ENCODE data around the gene TBC1D3B. TPM values are rescaled to one million over a fixed set of nuclear protein-coding genes. Genes with fewer than 3 reads are reported as not detected.
"Not testable (repeated sequence)": the region's sequence is repeated elsewhere in the genome, so short reads cannot be mapped to it uniquely, and the experiment has no call there.

TBC1D3B gene
- total RNA-seq, 1 donor from 2014 or later = 9.8 TPM

DNA sequence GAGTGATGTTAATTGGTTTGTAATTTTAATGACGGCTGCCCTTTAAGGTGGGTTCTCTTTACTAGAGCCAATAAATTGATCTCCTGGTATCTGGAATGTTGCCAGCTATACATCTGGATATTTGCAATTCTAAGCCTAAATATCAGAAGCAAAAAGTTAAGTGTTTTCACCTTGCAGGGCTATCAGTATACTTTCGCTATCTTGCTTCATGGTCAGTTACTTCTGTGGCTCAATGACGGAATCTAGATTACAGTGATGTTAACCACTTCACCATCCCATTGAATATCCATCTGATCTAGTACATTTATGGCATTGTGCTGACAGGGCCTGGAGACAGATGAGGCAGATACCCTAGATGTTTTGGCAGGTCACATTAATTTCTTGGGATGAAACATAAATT, 44.5 kb downstream of the TBC1D3B start:
- intact Hi-C loops (cut with micrococcal nuclease) = no loop called here

DNA sequence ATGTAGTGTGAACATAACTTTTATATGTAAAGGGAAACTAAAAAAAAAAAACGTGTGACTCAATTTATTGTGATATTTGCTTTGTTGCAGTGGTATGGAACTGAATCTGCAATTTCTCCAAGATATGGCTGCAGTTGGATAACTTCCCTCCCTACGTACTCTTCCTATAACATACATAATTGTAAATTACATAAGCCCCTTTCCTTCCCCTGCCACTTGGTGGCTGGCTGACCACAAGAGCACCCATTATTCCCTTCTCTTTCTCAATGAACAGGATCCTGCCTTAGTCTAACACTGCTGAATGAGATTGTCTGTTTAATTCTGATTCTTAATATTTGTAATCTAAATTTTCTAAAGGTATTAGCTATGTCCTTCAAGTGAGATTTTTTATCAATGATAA, 45.0 kb downstream of the TBC1D3B start:
- intact Hi-C loops (cut with micrococcal nuclease) = no loop called here

DNA sequence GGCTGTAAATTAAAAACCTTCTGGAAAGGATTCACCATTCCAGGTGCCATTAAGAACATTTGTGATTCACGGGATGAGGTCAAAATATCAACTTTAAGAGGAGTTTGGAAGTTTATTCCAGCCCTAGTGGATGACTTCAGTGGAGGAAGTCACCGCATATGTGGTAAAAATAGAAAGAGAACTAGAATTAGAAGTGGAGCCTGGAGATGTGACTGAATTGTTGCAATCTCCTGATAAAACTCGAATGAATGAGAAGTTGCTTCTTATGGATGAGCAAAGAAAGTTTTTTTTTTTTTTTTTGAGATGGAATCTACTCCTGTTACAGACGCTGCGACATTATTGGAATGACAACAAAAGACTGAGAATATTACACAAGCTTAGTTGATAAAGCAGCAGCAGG, 46.1 kb downstream of the TBC1D3B start:
- intact Hi-C loops (cut with micrococcal nuclease) = no loop called here

DNA sequence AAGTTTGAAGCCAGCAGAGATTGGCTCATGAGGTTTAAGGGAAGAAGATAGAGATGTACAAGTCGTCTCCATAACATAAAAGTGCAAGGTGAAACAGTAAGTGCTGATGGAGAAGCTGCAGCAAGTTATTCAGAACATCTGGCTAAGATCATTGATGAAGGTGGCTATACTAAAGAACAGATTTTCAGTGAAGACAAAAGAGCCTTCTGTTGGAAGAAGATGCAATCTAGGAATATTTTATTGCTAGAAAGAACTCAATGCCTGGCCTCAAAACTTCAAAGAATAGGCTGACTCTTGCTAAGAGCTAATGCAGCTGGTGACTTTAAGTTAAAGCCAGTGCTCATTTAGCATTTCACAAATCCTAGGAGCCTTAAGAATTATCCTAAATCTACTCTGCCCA, 46.8 kb downstream of the TBC1D3B start:
- intact Hi-C loops (cut with micrococcal nuclease) = no loop called here

DNA sequence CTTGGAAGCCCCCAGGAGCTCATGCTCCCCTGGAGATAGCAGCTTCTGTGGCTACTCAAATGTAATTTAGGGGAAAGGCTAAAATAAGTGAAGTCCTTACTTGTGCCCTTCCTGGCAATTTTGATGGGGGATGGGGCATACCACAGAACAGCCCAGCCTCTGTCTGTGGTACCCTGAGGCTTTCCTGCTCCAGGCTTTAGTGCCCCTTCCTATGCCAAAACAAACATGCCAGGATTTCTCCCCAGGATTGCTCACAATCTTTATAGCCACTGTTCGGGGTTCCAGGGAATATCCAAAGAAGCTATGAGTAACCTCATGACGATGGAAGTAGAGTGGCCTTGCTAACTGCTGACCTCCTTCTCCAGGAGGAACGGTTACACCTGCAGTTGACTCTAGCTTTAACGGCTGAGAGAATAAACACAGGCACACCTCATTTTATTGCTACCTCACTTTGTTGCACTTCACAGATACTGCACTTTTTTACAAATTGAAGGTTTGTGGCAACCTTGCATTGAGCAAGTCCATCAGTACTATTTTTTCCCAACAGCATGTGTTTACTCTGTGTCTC, 47.9 kb downstream of the TBC1D3B start:
- intact Hi-C loops (cut with micrococcal nuclease) = no loop called here

DNA sequence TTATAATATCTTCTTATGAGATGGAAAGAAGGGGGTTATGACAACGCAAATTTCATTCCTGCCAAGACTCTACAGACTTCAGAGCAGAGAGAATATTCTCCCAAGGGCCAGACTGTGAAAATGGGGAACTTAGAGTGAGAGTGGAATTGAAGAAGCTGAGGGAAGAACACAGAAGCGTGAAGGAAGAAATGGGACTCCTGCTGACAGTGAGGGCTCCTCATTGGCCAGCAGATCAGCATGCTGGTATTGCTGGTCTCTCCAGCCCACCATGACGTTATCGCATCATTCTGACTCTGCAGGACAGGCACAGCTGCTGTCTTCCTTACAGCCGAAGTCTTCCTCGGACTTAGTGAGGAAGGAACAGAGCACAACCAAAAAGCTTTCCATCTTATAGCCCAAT, 48.5 kb downstream of the TBC1D3B start:
- intact Hi-C loops (cut with micrococcal nuclease) = no loop called here

DNA sequence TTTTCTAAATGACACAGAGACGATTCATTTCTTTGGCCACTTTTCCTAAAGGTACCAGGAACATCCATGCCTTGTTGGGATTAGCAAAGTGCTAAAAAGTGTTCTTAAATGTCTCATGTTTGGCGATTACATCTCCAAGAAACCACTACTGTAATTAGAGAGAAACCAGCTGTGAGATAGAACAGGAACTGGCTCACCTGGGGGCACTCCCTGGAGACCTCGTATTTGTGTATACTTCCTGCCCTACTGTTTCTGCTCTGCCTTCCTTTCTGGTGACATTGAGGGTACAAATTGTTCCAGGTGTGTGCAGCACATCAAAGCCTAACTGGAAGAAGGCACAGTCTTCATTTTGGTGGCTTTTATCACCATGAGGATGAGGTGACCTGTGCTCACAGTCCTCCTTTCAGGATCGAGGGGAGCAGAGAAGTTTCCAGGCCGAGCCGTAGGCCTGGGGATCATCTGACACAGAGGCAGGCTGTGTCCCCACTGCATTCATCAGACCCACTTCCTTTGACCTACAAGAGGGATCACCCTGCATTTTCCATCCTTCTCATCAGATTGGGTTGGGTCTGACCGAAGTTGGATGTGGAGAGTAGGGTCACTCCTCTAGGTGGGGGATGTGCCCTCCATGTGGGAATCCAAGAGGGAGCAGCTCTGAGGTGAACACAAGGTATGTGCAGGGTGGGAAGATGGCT, 49.1 kb downstream of the TBC1D3B start:
- intact Hi-C loops (cut with micrococcal nuclease) = no loop called here

DNA sequence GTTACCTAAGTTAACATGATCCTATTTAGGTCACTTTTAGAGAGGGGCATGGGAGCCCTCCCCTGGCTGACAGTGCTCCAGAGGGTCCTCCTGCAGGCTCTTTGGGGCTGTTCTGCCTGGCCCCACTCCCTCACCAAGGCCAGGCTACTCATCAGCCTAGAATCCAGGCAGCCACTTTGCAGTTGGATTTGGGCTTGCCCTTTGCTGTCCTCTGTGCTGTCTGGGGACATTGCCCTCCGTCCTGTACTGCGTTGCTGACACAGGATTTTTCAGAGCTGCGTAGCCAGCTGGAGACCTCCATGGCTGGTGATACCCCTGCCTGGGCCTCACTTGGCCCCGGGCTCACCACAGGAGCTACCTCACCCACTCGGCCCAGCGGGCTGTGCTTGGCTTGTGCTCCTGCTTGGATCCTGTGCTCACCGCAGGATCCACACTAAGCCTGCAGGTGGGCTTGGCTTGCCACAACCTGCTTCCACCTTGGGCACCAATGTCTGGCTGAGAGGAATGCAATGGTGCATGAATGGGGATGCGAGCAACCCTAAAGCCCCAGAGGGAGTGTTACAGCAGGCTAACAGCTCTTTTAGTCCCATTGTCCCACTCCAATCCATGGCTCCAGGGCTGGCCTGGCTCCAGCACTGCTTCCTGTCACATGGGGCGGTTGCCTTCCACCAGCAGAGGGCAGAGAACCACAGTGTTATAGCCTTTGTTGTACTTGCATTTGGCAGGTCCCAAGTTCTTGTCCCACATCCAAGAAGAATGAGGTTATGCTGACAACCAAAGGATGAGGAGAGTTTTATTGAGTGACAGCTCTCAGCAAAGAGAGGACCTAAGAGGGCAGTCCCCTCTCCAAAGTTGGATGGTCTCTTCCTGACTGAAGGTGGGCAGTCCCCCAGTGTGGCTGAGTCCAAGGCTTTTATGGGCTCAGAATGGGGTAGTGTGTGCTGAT, 51.3 kb downstream of the TBC1D3B start:
- intact Hi-C loops (cut with micrococcal nuclease) = no loop called here

DNA sequence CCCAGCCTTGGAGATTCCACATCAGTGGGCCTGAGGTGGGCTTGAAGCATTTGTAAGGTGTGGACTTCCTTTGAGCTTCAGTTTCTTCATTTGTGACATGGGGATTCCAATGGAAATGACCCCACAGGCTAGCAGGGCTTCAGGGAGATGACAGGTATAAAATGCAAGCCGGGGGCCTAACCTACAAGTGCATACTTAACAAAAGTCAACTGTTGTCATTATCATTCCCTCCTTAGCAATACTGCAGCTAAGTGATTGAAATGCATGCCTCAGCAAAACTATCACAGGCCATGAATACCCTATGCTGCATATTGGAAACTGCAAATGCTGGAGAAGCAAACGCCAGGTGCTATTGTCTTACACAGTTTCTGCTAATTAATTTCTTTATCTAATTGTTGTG, 53.0 kb downstream of the TBC1D3B start:
- intact Hi-C loops (cut with micrococcal nuclease) = no loop called here

DNA sequence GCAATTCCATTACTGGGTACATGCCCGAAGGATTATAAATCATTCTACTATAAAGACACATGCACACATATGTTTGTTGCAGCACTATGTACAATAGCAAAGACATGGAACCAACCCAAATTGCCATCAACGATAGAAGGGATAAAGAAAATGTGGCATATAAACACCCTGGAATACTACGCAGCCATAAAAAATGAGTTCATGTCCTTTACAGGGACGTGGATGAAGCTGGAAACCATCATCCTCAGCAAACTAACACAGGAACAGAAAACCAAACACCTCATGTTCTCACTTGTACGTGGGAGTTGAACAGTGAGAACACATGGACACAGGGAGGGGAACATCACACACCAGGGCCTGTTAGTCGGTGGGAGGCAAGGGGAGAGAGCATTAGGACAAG, 55.3 kb downstream of the TBC1D3B start:
- intact Hi-C loops (cut with micrococcal nuclease) = not testable (repeated sequence)

DNA sequence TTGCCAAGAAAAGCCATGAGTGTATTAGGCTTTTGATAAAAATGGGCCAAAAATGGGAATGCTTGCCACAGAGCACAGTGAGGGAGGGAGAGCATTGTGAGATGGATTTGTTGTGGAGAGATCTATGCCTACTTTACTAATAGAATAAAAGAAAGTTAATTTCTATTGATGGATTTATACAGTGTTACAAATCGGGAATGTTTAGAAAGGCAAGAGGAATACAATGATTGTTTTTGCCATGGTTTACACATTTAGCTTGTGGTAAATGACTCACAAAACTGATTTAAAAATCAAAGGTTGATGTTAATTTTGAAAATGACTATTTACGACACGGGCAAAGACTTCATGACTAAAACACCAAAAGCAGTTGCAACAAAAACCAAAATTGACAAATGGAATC, 56.2 kb downstream of the TBC1D3B start:
- intact Hi-C loops (cut with micrococcal nuclease) = no loop called here

DNA sequence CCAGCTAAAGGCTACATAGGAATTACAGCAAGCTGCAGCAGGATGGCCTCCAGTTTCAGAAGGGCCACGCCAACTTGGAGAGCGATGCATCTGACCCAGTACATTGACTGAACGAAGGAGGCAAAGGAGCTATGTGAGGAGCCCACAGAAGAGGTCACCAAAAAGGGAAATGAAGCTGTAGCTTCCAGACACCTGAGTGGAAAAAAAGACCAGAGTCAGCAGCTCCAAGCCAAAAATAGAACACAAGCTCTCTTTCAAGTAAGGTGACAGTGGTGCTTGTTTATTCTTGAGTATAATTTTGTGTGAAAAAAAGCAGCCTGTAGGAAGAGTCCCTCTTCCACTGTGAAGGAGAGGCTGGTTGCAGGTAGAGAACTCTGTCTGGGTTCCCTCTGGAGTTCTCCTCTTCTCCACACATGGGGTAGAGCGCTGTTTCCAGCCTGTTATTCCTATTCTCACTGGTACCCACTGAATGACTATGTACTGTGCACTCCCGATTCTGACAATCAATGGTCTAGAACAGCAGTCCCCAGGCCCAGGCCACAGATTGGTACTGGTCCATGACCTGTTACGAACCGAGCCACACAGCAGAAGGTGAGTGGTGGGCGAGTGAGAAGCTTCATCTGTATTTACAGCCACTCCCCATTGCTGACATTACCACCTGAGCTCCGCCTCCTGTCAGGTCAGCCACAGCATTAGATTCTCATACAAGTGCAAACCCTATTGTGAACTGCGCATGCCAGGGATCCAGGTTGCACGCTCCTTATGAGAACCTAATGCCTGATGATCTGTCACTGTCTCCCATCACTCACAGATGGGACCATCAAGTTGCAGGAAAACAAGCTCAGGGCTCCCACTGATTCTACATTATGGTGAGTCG, 57.7 kb downstream of the TBC1D3B start:
- intact Hi-C loops (cut with micrococcal nuclease) = no loop called here

DNA sequence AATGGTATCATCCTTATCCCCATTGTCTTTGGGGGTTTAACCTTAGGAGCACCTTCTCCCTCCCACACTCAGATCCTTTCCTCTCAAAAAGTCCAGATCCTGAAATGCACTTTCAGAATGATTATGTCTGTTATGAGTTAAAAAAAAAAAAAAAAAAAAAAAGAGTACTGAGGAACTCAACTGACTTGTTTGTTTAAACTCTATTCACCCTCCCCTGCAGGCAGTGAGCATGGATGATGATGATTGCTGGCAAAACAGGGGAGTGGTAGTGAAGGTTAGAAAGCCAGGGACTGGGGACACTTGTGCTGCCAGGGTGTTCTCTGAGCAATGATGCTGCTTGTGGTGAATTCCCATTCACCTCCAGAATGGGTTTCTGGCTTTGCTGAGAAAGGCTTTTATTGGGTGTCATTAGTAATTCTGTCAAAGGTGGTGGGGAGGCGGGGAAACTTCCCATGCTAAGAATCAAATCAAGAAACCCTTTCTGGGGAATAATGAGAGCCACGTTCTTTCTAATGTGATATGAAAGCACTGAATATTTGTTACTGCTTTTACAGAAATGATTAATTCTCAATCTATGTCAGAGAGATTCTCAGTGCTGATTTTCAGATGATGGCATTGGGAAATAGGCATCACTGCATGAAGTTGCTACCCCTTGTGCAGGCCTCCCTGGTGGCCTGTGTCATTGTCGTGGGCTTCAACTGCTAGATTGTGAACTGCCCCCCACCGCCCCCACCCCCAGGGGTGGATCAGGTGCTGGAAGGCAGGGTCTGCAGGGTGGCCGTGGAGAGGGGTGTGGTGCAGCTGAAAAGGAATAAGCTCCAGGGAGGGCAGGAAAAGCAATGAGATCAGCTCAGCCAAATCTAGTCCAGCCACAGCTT, 58.7 kb downstream of the TBC1D3B start:
- intact Hi-C loops (cut with micrococcal nuclease) = no loop called here

Other genes starting within 250 kb of the TBC1D3B start
- 7.2 and 7.5 TPM in 2 replicates for gene RDM1, start 245.9 kb downstream of the TBC1D3B start, total RNA-seq
- gene LYZL6, start 232.9 kb downstream of the TBC1D3B start, total RNA-seq = not detected in 2 replicates
- not detected in 2 replicates for gene CCL16, start 195.1 kb downstream of the TBC1D3B start, total RNA-seq
- not detected in 2 replicates for gene CCL14, start 189.9 kb downstream of the TBC1D3B start, total RNA-seq
- gene CCL15, start 175.1 kb downstream of the TBC1D3B start, total RNA-seq = not detected in 2 replicates
- not detected in 2 replicates for gene CCL23, start 158.7 kb downstream of the TBC1D3B start, total RNA-seq
- not detected in 2 replicates for gene CCL18, start 112.4 kb downstream of the TBC1D3B start, total RNA-seq
- 9.2 and 10.1 TPM in 2 replicates for gene CCL3, start 86.5 kb downstream of the TBC1D3B start, total RNA-seq
- 7.5 and 8.0 TPM in 2 replicates for gene CCL4, start 72.8 kb downstream of the TBC1D3B start, total RNA-seq
- 0.23 and 0.36 TPM in 2 replicates for gene CCL3L1, start 20.1 kb upstream of the TBC1D3B start, total RNA-seq
- 0.45 and 0.75 TPM in 2 replicates for gene CCL4L2, start 34.4 kb upstream of the TBC1D3B start, total RNA-seq
- 0.77 and 0.84 TPM in 2 replicates for gene TBC1D3I, start 87.9 kb upstream of the TBC1D3B start, total RNA-seq
- gene TBC1D3G, start 147.2 kb upstream of the TBC1D3B start, total RNA-seq = not detected in 2 replicates
- gene TBC1D3H, start 211.8 kb upstream of the TBC1D3B start, total RNA-seq = not detected in 2 replicates

All from T-helper 2 cell treated with Interferon-gamma antibody and Interleukin-4, amounts not matched to agents 100 ng/mL and 5 ng/mL, for 36 hours (primary cell).